HCT116 (cell line): ENCODE data around the gene NACAD. TPM values are rescaled to one million over a fixed set of nuclear protein-coding genes. Genes with fewer than 3 reads are reported as not detected.

Experiments used
- ATAC-seq: fragments of 200-7000 bp; cut with Tn5 transposase; 2 replicates; pipeline ENCODE4 v1.9.1; 2020; ENCODE audit warnings: mild to moderate bottlenecking, moderate library complexity
- BruUV-seq: library from RNA; stranded (reverse); fragments of 400-500 nt; replicated peaks from 2 replicates; lab custom pipeline; 2021; lab: Mats Ljungman, UMichigan
- CTCF ChIA-PET: fragments of 300-600 bp; sonication (Branson Sonifier 250); formaldehyde crosslinking; loops from one replicate; lab custom pipeline; 2021; ENCODE audit warnings: antibody characterized with exemption; lab: Charles Lee
- POLR2A ChIA-PET: fragments of 300-600, 350-600 bp; sonication (Branson Sonifier 250); formaldehyde crosslinking; loops from one replicate; lab custom pipeline; 2021; ENCODE audit warnings: antibody characterized with exemption; lab: Charles Lee
- RAD21 ChIA-PET, 2 experiments: fragments of 300-600 bp; sonication (Branson Sonifier 250); formaldehyde crosslinking; loops; one replicate each; lab custom pipeline; 2023; ENCODE audit warnings: low total read pairs in 2 of 2; ENCODE audit not compliant: uncharacterized antibody in 2 of 2, unreplicated experiment in 2 of 2, low non-redundant PET in 1 of 2; lab: Charles Lee
- DNase-seq: peaks from one replicate; pipeline ENCODE4 v3.0.0-alpha.2; 2010; ENCODE audit warnings: low read depth, low spot score
- H2AFZ ChIP-seq: fragments of 200-600 bp; shearing (Covaris generic), sonication (generic); 2 replicates; pipeline ENCODE4 v1.6.1; 2017; ENCODE audit warnings: low read depth, mixed run types, mixed read lengths, antibody characterized with exemption, low read length; ENCODE audit not compliant: poor library complexity, severe bottlenecking
- H3K27ac ChIP-seq: 2 replicates; pipeline ENCODE4 v1.5.1; 2012; ENCODE audit warnings: low read depth, low read length
- H3K27me3 ChIP-seq: fragments of 200-600 bp; sonication (generic); 2 replicates; pipeline ENCODE4 v1.6.1; 2016; ENCODE audit warnings: mixed run types, low read length, mixed read lengths; ENCODE audit not compliant: insufficient read depth
- H3K36me3 ChIP-seq, 2 experiments: fragments of 200-500 bp in 1 of 2; fragments of 200-600 bp in 1 of 2; sonication (Bioruptor generic) in 1 of 2; sonication (generic) in 1 of 2; 2 replicates each; pipeline versions ENCODE4 v1.5.1 to v1.6.1; 2014 to 2016; ENCODE audit warnings: low read length in 2 of 2, inconsistent platforms in 1 of 2, mixed read lengths in 1 of 2, mixed run types in 1 of 2; ENCODE audit not compliant: insufficient read depth in 2 of 2, control insufficient read depth in 1 of 2
- H3K4me1 ChIP-seq, 2 experiments: fragments of 200-600 bp in 1 of 2; sonication (generic) in 1 of 2; 2 replicates each; pipeline versions ENCODE4 v1.5.1 to v1.6.1; 2012 to 2017; ENCODE audit warnings: low read length in 2 of 2, inconsistent platforms in 1 of 2, mild to moderate bottlenecking in 1 of 2, mixed read lengths in 1 of 2, mixed run types in 1 of 2, moderate library complexity in 1 of 2; ENCODE audit not compliant: insufficient read depth in 2 of 2, control insufficient read depth in 1 of 2
- H3K4me2 ChIP-seq: fragments of 200-600 bp; sonication (generic); 2 replicates; pipeline ENCODE4 v1.6.1; 2017; ENCODE audit warnings: mixed run types, low read length, mixed read lengths
- H3K4me3 ChIP-seq, 2 experiments: fragments of 200-600 bp in 1 of 2; sonication (generic) in 1 of 2; replicated peaks in 1 of 2; 2 replicates each; pipeline ENCODE4 v1.5.1; 2011 to 2016; ENCODE audit warnings: low read length in 2 of 2, control low read depth in 1 of 2, low read depth in 1 of 2, mild to moderate bottlenecking in 1 of 2, mixed read lengths in 1 of 2, mixed run types in 1 of 2
- H3K79me2 ChIP-seq: fragments of 200-600 bp; sonication (generic); 2 replicates; pipeline ENCODE4 v1.6.1; 2017; ENCODE audit warnings: mild to moderate bottlenecking, mixed run types, low read length, moderate library complexity, mixed read lengths; ENCODE audit not compliant: insufficient read depth
- H3K9ac ChIP-seq: fragments of 200-600 bp; sonication (generic); 2 replicates; pipeline ENCODE4 v1.6.1; 2016; ENCODE audit warnings: low read length, mixed read lengths
- H3K9me2 ChIP-seq: fragments of 200-600 bp; sonication (generic), shearing (Covaris generic); 2 replicates; pipeline ENCODE4 v1.6.1; 2017; ENCODE audit warnings: mixed run types, mild to moderate bottlenecking, moderate library complexity; ENCODE audit not compliant: insufficient read depth
- H3K9me3 ChIP-seq, 2 experiments: fragments of 200-500 bp in 1 of 2; fragments of 200-600 bp in 1 of 2; sonication (Bioruptor generic) in 1 of 2; sonication (generic) in 1 of 2; 2 replicates each; pipeline ENCODE4 v1.6.1; 2014 to 2017; ENCODE audit warnings: low read length in 2 of 2, mixed read lengths in 2 of 2, inconsistent platforms in 1 of 2, low read depth in 1 of 2, mild to moderate bottlenecking in 1 of 2, mixed run types in 1 of 2, moderate library complexity in 1 of 2; ENCODE audit not compliant: control insufficient read depth in 1 of 2, insufficient read depth in 1 of 2
- H4K20me1 ChIP-seq: fragments of 200-600 bp; sonication (generic), shearing (Covaris generic); 2 replicates; pipeline ENCODE4 v1.6.1; 2017; ENCODE audit warnings: mixed run types, mild to moderate bottlenecking, moderate library complexity; ENCODE audit not compliant: insufficient read depth
- CTCF ChIP-seq, 3 experiments: fragments of 200-600 bp in 1 of 3; sonication (generic) in 1 of 3; IDR thresholded peaks in 2 of 3; conservative IDR thresholded peaks in 1 of 3; 2 replicates each; pipeline ENCODE4 v1.5.1; 2012 to 2017; ENCODE audit warnings: low read depth in 2 of 3, low read length in 2 of 3, antibody characterized with exemption in 1 of 3, borderline replicate concordance in 1 of 3, control low read depth in 1 of 3, mild to moderate bottlenecking in 1 of 3, mixed read lengths in 1 of 3, mixed run types in 1 of 3, moderate library complexity in 1 of 3; ENCODE audit not compliant: insufficient read depth in 1 of 3
- EGR1 ChIP-seq: IDR thresholded peaks from 2 replicates; pipeline ENCODE4 v1.6.1; 2012; ENCODE audit warnings: low read depth
- RAD21 ChIP-seq: IDR thresholded peaks from 2 replicates; pipeline ENCODE4 v1.6.1; 2012; ENCODE audit warnings: low read depth, mild to moderate bottlenecking
- SIN3A ChIP-seq: IDR thresholded peaks from 2 replicates; pipeline ENCODE4 v1.6.1; 2012; ENCODE audit warnings: low read depth
- SP1 ChIP-seq: IDR thresholded peaks from 2 replicates; pipeline ENCODE4 v1.6.1; 2012; ENCODE audit warnings: low read depth
- TCF7L2 ChIP-seq: IDR thresholded peaks from 2 replicates; pipeline ENCODE4 v1.7.0; 2011; ENCODE audit warnings: borderline replicate concordance, inconsistent platforms; ENCODE audit not compliant: insufficient read depth, insufficient read length; ENCODE audit errors: extremely low read depth
- YY1 ChIP-seq: IDR thresholded peaks from 2 replicates; pipeline ENCODE4 v1.6.1; 2011; ENCODE audit warnings: low read length, low read depth, moderate library complexity, mild to moderate bottlenecking; ENCODE audit not compliant: insufficient replicate concordance; ENCODE audit errors: extremely low read depth
- ZBTB33 ChIP-seq: IDR thresholded peaks from 2 replicates; pipeline ENCODE4 v1.6.1; 2011; ENCODE audit warnings: mild to moderate bottlenecking, low read length, moderate library complexity; ENCODE audit not compliant: insufficient replicate concordance; ENCODE audit errors: extremely low read depth
- intact Hi-C: fragments of 100-400 bp; cut with micrococcal nuclease; formaldehyde crosslinking; loops from 2 replicates; pipeline ENCODE4 v1.10.0; 2022
- total RNA-seq: library from RNA; stranded (reverse); gene quantifications from one replicate; pipeline ENCODE4 v1.2.1, GENCODE V29; 2021; ENCODE audit not compliant: unreplicated experiment

Gene NACAD
- total RNA-seq, 1 experiment from 2014 or later: 0.05 TPM

- Histone ChIP-seq H3K4me3 (no peak overlapping the region), H3K79me2 (no peaks in the 10 kb centered on the region), H3K36me3 (no peaks in the 10 kb centered on the region), H2AFZ (no peak overlapping the region), H3K4me2 (no peak overlapping the region), H4K20me1 (no peaks in the 10 kb centered on the region), H3K9me3 (no peaks in the 10 kb centered on the region), H3K4me1 (peaks cover 5 to 6% of the 10 kb centered on the region in 2 experiments; a peak in 3 of 4 replicates), H3K27me3 (no peaks in the 10 kb centered on the region), H3K27ac (no peak overlapping the region), H3K9ac (no peak overlapping the region), H3K9me2 (no peaks in the 10 kb centered on the region)
- ChIA-PET POLR2A (no interaction called here), CTCF (no interaction called here), RAD21 (no interaction called here)
- BruUV-seq: no TSS peak
- DNase-seq (no peak), ATAC-seq (no peak)
- peak in 1 of 3 experiments; percentile 35; a peak in 1 of 6 replicates for TF ChIP-seq CTCF (IDR thresholded peaks at IDR 0.05 in 2 of 3, conservative IDR thresholded peaks at IDR 0.05 in 1 of 3; ENCODE audit: borderline replicate concordance in 1 of 3, insufficient read depth in 1 of 3, low read depth in 2 of 3, low read length in 2 of 3)
- TF ChIP-seq SP1: no peak
- 0 out of 2 replicates have a peak, but pooled peaks have one; percentile 15 for TF ChIP-seq RAD21
- TF ChIP-seq TCF7L2: no peak
- intact Hi-C loops: no loop called here
These were observed 10.6 kb downstream of the NACAD start for GRCh38 chr7:45078125-45078681.

GRCh38 chr7:45077579-45077978 lies 11.2 kb downstream of the NACAD start:
- Histone ChIP-seq H2AFZ (no peak overlapping the region), H3K4me1 (no peaks in the 10 kb centered on the region; a peak in 2 of 4 replicates), H3K4me3 (no peak overlapping the region), H3K9me2 (no peaks in the 10 kb centered on the region), H3K9ac (no peak overlapping the region), H4K20me1 (no peaks in the 10 kb centered on the region), H3K36me3 (no peaks in the 10 kb centered on the region), H3K79me2 (no peaks in the 10 kb centered on the region), H3K4me2 (no peak overlapping the region), H3K9me3 (no peaks in the 10 kb centered on the region), H3K27ac (no peak overlapping the region), H3K27me3 (no peaks in the 10 kb centered on the region)
- CTCF ChIA-PET: no interaction called here
- POLR2A ChIA-PET: no interaction called here
- DNase-seq: no peak
- TF ChIP-seq YY1 (no peak), ZBTB33 (no peak), SIN3A (no peak), EGR1 (no peak)
- BruUV-seq: no TSS peak
- RAD21 ChIA-PET: no interaction called here
- intact Hi-C loops: no loop called here
- no peak for ATAC-seq
